DMS153 (cell line): ENCODE measurements around the gene ABCA13.
"Not testable (repeated sequence)": the region's sequence is repeated elsewhere in the genome, so short reads cannot be mapped to it uniquely, and the experiment has no call there.

ENCODE experiments used
- DNase-seq: peaks from one replicate; lab custom pipeline; 2025; lab: John Stamatoyannopoulos, UW

ABCA13 gene

GRCh38 chr7:48176356-48176893, 5.2 kb downstream of the ABCA13 start:
- DNase-seq = no peak

DNA sequence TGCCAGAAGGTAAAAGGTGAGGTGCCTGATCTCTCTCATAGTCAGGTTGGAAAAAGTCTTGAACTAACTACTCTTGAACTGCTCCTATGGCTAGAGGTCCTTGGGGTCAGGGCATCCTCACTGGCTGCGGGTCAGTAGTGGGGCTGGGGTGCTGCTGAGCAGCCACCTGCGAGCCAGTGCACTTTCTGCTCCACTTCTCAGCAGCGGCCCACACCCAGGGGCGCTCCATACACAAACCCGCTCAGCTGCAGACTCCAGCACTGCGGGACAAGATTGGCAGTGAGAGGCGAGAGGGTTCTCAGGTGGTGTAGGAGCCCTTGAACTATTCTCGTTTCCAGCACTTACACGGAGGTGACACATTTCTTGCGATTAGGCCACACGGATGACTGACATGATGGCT, 6.0 kb downstream of the ABCA13 start:
- no peak for DNase-seq

DNA sequence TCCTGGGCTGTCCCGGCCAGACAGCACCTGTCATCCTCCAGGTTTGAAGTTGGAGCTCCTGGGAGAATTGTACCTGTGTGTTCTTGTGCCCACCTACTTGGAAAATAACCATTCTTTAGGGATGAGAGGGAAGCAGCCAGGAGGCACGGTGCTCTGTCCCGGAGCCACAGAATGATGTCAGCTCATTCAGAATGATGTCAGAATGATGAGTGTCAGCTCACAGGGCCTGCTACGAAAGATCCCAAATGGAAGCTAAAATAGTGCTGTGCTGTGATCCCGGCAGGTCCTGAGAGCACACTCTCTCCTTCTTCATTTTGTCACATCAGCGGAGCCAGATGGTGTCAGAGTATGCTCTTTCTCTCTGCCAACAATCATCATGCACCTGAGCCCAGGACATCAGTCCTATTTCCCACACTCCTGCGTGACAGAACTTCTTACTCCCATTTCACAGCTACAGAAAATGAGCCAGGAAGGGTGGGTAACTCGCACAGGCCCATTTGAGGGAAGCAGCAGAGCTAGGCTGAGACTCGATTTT, 8.3 kb downstream of the ABCA13 start:
- no peak for DNase-seq

GRCh38 chr7:48180981-48181380, 9.7 kb downstream of the ABCA13 start:
- no peak for DNase-seq

DNA sequence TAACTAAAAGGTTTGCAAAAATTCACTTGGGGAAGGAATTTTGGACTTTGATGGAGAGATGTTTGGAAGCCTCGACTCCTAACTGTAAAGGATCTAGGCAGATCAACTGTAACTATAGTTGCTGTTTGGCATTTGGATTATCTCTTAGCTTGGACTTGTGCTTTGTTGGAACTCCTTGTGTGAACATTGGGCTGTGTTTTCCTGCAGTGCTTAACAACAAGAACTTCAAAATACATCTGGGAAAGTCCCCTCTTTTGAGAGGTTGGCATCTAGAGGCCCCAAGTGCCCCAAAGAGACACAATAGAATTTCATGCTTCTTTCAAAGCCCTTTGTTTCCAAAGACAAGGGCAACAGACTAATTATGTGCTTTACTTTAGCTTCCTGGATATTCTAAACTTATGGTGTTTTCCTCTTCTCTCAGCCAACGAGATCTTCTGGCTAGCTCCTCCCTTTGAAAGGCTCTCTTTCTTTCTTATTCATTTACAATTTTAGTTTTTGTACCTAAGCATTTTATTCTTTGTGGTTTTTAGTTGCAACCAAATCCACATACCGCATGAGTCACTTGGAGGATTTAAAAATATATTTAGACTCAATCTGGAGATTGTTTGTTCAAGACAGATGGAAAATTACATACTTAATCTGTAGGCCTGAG, 11.6 kb downstream of the ABCA13 start:
- no peak for DNase-seq

DNA sequence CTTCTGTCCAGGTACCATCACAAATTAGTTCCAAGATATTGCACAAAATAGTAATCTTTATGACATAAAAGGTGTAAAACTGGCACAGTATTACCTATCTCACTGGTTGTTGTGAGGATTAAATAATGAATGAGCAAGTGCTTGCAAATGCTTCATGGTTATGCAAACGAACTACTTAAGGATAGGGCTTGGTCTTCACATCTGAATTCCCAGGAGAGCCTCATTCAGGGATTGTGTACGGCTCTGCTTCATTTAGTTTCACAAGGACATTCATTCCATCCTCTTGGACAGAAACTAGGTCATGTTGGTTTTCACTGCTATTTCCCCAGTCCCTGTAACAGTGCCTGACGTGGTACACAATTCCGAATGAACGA, 12.1 kb downstream of the ABCA13 start:
- DNase-seq = no peak

DNA sequence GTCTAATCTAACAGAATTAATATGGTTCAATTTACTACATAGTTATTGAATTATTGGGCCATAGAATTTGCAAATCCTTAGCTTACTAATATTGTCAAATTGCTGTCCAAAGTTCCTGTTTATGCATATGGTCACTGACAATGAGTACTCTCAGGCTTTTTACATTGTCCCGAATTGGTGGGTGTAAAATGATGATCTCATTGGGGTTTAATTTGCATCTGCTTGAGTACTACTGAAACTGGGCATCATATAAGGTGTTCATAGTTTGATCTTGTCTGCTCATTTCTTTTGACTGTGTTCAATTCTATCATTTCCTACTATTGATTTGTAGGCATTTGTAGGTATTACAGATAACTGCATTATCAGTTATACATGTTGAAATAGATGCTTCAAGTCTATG, 12.7 kb downstream of the ABCA13 start:
- no peak for DNase-seq

DNA sequence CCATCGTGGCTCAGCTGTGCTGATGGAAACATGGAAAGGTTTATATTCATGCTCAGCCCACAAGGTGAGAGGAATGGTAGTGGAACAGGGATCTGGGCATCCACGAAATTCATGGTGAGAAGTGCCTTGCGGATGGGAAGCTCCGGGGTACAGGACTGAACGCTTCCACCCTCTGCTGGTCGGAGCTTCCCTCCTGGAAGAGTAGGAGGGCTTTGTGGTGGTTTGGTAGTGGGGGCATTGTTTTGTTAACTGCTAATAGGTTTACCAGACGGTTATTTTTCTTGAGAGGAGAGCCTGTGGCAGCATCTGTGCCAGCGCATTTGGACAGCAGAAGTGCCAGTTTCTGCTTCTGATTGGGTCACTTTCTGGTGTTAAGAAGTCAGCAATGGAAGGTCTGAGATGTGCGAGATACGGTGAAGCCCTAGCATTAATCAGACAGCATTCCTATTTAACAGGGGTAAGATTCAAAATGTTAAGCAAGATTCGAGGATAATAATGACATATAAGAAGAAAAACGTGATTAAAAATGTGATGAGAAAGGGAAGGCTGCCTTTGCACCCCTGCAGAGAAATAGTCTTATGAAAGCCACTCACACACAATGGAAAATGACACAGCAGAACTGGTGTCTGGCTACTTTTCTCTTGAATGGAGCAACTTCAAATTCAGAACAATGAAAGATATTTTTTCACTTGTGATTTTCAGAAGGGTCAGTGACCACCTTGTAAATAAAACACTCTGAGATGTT, 17.7 kb downstream of the ABCA13 start:
- DNase-seq = no peak

DNA sequence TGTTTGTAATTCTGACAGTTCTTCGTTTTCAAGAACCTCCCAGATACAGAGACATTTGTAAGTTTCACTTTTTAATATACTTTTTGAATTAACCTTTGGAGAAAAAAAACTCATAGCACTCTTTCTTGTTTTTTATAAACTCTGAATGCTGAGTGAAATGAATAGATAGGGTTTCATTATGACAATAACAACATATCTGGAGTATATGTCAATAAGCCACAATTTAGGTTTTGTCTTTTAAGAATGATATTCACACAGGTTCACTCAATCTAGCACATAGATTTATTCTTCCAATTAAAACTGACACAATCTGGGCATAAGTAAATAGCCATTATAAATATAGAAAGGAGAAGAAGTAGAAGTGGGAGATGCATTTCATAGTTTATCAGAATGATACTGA, 21.7 kb downstream of the ABCA13 start:
- no peak for DNase-seq

- DNase-seq = no peak
Measured at GRCh38 chr7:48193421-48193820, 22.2 kb downstream of the ABCA13 start.

GRCh38 chr7:48200946-48201589, 29.8 kb downstream of the ABCA13 start:
- DNase-seq = not testable (repeated sequence)

DNA sequence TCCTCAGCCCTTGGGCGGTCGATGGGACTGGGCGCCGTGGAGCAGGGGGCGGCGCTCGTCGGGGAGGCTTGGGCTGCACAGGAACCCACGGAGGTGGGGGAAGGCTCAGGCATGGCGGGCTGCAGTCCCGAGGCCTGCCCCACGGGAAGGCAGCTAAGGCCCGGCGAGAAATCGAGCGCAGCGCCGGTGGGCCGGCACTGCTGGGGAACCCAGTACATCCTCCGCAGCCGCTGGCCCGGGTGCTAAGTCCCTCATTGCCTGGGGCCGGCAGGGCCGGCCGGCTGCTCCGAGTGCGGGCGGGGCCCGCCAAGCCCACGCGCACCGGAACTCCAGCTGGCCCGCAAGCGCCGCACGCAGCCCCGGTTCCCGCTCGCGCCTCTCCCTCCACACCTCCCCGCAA, 31.7 kb downstream of the ABCA13 start:
- DNase-seq = not testable (repeated sequence)

- DNase-seq = no peak
Measured at GRCh38 chr7:48207155-48207675, 36.0 kb downstream of the ABCA13 start.

- no peak for DNase-seq
Measured at GRCh38 chr7:48209004-48209600, 37.8 kb downstream of the ABCA13 start.

DNA sequence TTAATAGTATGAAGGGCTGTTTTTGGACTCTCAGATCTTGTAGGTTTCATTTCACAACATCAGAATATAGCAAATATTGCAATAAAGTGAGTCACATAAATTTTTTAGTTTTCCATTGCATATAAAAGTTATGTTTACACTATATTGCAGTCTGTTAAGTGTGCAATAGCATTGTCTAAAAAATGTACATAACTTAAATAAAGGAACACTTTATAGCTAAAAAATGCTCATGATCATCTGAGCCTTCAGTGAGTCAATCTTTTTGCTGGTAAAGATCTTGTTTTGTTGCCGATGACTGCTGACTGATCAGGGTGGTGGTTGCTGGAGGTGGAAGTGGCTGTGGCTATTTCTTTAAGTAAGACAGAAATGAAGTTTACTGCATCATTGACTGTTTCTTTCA, 42.0 kb downstream of the ABCA13 start:
- no peak for DNase-seq

DNA sequence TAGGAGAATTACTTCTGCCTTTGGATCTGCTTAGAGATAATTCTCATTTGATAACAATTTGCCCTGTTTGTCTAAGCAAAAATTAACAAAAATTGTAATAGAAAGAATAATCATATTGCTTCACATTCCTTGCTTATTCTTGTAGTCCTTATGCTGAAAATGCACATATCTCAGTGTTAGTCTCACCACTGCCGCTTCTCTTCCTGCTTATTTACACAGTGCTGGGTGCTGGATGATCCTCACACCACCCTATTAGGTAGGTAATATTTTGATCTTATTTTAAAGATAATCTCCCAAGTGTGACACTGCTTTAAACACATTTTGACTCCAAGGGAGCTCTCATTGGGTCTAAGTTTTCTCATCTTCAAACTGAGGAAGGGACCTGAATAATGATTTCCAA, 46.0 kb downstream of the ABCA13 start:
- no peak for DNase-seq

DNA sequence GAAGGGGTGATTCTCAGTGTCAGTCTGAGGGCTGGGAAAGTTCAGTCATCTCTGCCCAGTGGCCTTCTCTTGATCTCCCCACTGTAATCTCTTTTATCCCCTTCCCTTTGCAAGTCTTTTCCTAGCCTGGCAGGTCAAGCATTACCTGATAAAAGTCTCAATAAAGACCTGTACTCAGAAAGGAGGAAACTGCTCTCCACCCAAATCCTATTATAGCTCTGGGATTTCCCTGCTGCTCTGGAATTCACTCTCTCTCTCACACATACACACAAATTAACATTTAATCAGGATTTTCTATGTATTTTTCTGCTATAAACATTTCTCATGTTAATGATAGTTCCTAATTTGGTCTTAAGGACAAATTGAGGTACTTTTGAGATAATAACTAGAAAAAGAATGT, 46.5 kb downstream of the ABCA13 start:
- no peak for DNase-seq

- DNase-seq = no peak
Measured at GRCh38 chr7:48224042-48224441, 52.8 kb downstream of the ABCA13 start.

DNA sequence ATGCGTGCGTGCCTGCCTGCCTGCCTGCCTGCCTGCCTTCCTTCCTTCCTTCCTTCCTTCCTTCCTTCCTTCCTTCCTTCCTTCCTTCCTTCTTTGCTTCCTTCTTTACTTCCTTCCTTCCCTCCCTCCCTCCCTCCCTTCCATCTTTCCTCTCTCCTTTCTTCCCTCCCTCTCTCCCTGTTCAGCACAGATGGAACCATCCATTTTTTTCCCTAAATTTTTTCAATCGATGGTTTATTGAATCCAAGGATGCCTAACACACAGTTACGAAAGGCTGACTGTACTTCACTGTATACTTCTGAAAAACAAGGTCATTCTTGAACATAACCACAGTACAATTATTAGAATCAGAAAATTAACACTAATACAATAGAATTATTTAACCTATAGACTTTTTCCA, 53.8 kb downstream of the ABCA13 start:
- no peak for DNase-seq

DNA sequence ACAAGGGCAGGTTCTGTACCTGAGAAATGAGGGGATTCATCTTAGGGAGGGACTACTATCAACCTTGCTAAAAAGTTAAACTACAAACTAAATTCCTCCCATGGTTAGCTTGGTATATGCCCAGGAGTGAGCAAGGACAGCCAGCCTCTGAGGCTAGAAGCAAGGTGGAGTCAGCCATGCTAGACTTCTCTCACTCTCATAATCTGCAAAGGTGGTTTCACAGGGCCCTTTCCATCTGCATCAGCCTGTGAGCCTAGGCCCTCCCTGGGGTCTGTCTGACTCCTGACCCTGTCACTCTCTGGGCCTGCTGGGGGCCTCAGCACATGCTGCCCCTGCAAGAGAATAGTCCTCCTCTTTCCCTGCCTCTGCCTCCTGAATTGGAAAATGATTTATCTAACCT, 66.1 kb downstream of the ABCA13 start:
- DNase-seq = no peak

DNA sequence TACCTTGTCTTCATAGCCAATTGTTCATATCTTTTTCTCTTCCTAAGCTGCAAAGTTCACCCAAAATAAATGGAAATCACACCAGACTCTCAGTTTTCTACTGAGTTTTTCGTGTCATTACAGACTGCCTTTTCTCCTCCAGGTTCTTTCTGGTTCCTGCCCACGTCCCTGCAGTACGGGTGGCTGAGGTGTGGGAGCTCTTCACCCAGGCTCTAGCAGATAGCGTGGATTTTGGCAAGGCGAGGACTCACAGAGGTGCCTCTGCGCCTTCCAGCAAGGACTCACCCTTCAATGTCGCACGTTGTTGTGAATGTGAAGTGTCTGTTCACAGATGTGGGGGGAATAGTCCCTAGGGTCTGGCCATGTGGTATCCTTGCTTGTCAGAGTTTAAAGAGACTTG, 71.6 kb downstream of the ABCA13 start:
- no peak for DNase-seq

DNA sequence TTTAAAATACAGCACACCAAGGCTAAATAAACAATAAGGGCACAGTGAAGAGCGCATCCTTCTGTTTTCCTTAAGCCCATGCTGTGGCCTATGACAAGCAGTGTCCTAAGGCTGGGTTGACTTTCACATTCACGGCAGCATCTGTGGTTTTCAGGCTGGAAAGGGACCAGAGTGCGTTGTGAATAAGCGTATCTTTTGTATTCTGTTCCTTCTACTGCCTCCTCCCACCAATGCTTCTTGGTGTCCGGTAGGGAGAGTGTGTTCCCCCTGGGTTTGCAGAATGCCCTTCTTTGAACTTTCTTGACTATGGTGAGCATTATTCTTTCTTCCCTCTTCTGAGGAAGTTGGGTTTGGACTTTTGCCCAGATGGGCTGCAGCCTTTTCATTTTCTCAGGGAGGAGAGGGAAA, 73.6 kb downstream of the ABCA13 start:
- DNase-seq = no peak
